Ovary (tissue), 9 donors: ENCODE data around the gene NOX5. TPM values are rescaled to one million over a fixed set of nuclear protein-coding genes. Genes with fewer than 3 reads are reported as not detected.
A peak's percentile ranks its signal among the peaks of the same experiment; 100 is the strongest.

Experiments
- DNase-seq, 5 donors: peaks; one replicate each; pipeline ENCODE4 v3.0.0-alpha.2; 2019 to 2020
- H3K27ac ChIP-seq, 2 donors: fragments of 200-600 bp; one replicate each; pipeline versions ENCODE4 v1.5.1 to v1.8.0; 2019 to 2022
- H3K27me3 ChIP-seq: fragments of 200-600 bp; one replicate; pipeline ENCODE4 v1.8.0; 2022
- H3K36me3 ChIP-seq: fragments of 200-600 bp; sonication (generic); one replicate; pipeline ENCODE4 v1.5.1; 2019
- H3K4me1 ChIP-seq: one replicate; pipeline ENCODE4 v1.8.1; 2013; ENCODE audit warnings: mild to moderate bottlenecking, moderate library complexity; ENCODE audit not compliant: insufficient read depth
- H3K4me3 ChIP-seq: fragments of 200-600 bp; sonication (generic); one replicate; pipeline ENCODE4 v1.5.1; 2017
- H3K9me3 ChIP-seq, 2 donors: fragments of 200-600 bp in 1 of 2; sonication (generic) in 1 of 2; one replicate each; pipeline versions ENCODE4 v1.5.1 to v1.8.1; 2013 to 2019; ENCODE audit warnings: mild to moderate bottlenecking in 1 of 2, moderate library complexity in 1 of 2
- EP300 ChIP-seq: sonication (generic); formaldehyde crosslinking; IDR thresholded peaks from one replicate; pipeline ENCODE4 v1.6.1; 2017; ENCODE audit warnings: antibody characterized with exemption
- POLR2A ChIP-seq: fragments of 450-650 bp; IDR thresholded peaks from one replicate; pipeline ENCODE4 v1.6.1; 2017; ENCODE audit warnings: antibody characterized with exemption, mild to moderate bottlenecking, moderate library complexity
- WGBS, 3 donors: extraction: QIAGEN DNeasy Blood & Tissue Kit in 1 of 3; methylation state at CpG; one replicate each; pipeline versions ENCODE4 v1.1.5 to v1.1.7; 2013 to 2017; 5-methylcytosine and 5-hydroxymethylcytosine counted together
- intact Hi-C, 4 donors: fragments of 100-400 bp; cut with DNase I; formaldehyde crosslinking; loops; one replicate each; pipeline versions ENCODE4 v1.11.0 to v1.15.1; 2022 to 2023
- polyA plus RNA-seq, 2 donors: library from polyadenylated mRNA; stranded (reverse); fragments of 200-250 nt in 1 of 2; fragments of 350-450 nt in 1 of 2; fragmentation: Illumina TruSeq in 1 of 2; extraction: RNeasy Lipid Tissue Mini Kit (QIAGEN cat#74804) in 1 of 2; gene quantifications; one replicate each; pipeline ENCODE4 v1.2.3, GENCODE V29; 2013 to 2014
- total RNA-seq, 7 donors: library from RNA; depleted of rRNA in 2 of 7; stranded (reverse); fragments of >200 nt in 2 of 7; fragmentation: NEBNext Ultra II Directional in 3 of 7; extraction: Animal tissue kit (Norgen Biotek cat#: 25700) in 3 of 7; gene quantifications; one replicate each; pipeline versions ENCODE4 v1.1.0 to v1.2.4, GENCODE V29; 2016 to 2023
- TF ChIP-seq, protein P1 (sequence below), 3 donors: fragments of 450-650 bp in 2 of 3; fragments of 200-600 bp in 1 of 3; IDR thresholded peaks; one replicate each; pipeline versions ENCODE4 v1.5.1 to v1.8.0; 2016 to 2022; ENCODE audit warnings: antibody characterized with exemption in 3 of 3, mild to moderate bottlenecking in 1 of 3
- donor health status: DM: no; HTN: no; CAD: no; lungs with moderate emphysema.
- donor health status: DM: no; HTN: no; CAD: no.
- donor health status: Bipolar disorder and iron deficiency.
- donor health status: DM: yes; HTN: yes; CAD: no.
- donor health status: DM: no; HTN: no; CAD: no.
- donor health status: DM: yes; HTN: yes; CAD: no.

NOX5 gene
- total and polyA plus RNA-seq, 9 donors, result 0.10 to 1.5 (median 0.42) TPM; not detected in 1

DNA sequence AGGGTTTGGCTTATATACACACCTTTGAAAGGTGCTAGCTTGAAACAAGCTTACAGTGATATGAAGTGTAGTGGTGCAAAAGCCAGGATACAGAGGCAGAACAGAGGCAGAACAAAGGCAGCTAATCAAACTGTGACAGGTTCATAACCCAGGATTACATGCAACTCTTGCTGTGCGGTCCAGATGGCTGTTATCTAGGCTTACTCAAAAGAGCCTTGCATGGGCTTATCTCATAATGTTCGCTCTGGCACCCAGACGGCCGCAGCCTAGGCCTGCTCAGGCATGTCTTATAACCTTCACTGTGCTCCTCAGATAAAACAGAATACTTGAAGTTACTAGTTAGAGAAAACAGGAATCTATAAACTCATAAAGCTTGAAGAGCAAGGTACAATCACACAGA, 22.8 kb upstream of the NOX5 start:
- WGBS, 3 donors, result 8 to 35% (median 15%) methylated on average over 4 of the region's 4 CpGs
- no peak overlapping the region for H3K4me3 ChIP-seq
- no peaks in the 10 kb centered on the region for H3K36me3 ChIP-seq
- H3K27me3 ChIP-seq, result no peaks in the 10 kb centered on the region
- peak in 3 of 5 donors; percentile 23 to 67 (median 62) for DNase-seq
- H3K4me1 ChIP-seq, result no peaks in the 10 kb centered on the region
- H3K9me3 ChIP-seq, result no peaks in the 10 kb centered on the region
- intact Hi-C loops, result no loop called here
- TF ChIP-seq EP300 (no peak), POLR2A (no peak)
- TF ChIP-seq, protein P1, sequence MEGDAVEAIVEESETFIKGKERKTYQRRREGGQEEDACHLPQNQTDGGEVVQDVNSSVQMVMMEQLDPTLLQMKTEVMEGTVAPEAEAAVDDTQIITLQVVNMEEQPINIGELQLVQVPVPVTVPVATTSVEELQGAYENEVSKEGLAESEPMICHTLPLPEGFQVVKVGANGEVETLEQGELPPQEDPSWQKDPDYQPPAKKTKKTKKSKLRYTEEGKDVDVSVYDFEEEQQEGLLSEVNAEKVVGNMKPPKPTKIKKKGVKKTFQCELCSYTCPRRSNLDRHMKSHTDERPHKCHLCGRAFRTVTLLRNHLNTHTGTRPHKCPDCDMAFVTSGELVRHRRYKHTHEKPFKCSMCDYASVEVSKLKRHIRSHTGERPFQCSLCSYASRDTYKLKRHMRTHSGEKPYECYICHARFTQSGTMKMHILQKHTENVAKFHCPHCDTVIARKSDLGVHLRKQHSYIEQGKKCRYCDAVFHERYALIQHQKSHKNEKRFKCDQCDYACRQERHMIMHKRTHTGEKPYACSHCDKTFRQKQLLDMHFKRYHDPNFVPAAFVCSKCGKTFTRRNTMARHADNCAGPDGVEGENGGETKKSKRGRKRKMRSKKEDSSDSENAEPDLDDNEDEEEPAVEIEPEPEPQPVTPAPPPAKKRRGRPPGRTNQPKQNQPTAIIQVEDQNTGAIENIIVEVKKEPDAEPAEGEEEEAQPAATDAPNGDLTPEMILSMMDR (IDR thresholded peaks at IDR 0.05), result no peak
- no peak overlapping the region for H3K27ac ChIP-seq

DNA sequence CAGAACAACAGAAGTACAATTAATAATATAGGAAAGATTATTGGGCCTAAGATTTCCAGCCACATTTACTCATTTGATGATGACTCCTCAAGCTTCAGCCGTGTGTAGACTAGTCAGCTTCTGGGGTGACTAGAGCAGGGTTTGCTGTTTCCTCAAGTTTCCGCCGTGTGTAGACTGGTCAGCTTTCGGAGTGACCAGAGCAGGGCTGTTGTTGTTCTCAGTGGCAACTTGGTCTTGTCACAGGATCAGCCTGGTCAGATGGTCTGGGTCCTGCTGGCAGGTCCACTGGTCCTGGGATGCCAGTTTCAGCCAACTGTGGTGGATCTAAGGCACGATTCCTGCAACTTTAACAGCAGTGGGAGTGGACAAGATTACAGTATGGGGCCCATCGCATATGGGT, 21.8 kb upstream of the NOX5 start:
- TF ChIP-seq POLR2A (no peak), EP300 (no peak)
- TF ChIP-seq, protein P1 (IDR thresholded peaks at IDR 0.05), result no peak
- no peak overlapping the region for H3K4me3 ChIP-seq
- H3K27ac ChIP-seq, result no peak overlapping the region
- no peaks in the 10 kb centered on the region for H3K36me3 ChIP-seq
- no peaks in the 10 kb centered on the region for H3K27me3 ChIP-seq
- no peaks in the 10 kb centered on the region for H3K4me1 ChIP-seq
- no peaks in the 10 kb centered on the region for H3K9me3 ChIP-seq
- WGBS, 3 donors, result 93 to 95% (median 95%) methylated on average over 6 of the region's 6 CpGs
- no peak for DNase-seq
- intact Hi-C loops, result no loop called here

DNA sequence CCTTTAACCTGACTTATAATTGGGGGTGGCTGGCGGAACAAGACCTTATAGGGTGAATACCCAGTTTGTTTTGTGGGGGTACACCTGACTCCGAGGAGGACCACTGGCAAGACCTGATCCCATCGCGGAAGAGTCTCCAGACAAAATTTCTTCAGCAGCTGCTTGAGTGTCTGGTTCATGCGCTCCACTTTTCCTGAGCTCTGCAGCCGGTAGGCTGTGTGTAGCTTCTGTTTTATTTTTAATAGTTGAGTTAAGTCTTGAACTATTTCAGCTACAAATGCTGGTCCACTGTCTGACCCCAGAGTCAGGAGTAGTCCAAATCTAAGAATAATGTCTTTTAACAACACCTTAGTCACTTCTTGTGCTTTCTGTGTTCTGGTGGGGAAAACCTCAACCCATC, 21.2 kb upstream of the NOX5 start:
- H3K27me3 ChIP-seq, result no peaks in the 10 kb centered on the region
- DNase-seq, result no peak
- TF ChIP-seq, protein P1 (IDR thresholded peaks at IDR 0.05), result no peak
- TF ChIP-seq POLR2A, result no peak
- TF ChIP-seq EP300, result no peak
- H3K27ac ChIP-seq, result no peak overlapping the region
- no peaks in the 10 kb centered on the region for H3K9me3 ChIP-seq
- intact Hi-C loops, result no loop called here
- 85 to 87% (median 86%) methylated on average over 6 of the region's 6 CpGs for WGBS, 3 donors
- H3K4me1 ChIP-seq, result no peaks in the 10 kb centered on the region
- H3K36me3 ChIP-seq, result no peaks in the 10 kb centered on the region
- H3K4me3 ChIP-seq, result no peak overlapping the region

DNA sequence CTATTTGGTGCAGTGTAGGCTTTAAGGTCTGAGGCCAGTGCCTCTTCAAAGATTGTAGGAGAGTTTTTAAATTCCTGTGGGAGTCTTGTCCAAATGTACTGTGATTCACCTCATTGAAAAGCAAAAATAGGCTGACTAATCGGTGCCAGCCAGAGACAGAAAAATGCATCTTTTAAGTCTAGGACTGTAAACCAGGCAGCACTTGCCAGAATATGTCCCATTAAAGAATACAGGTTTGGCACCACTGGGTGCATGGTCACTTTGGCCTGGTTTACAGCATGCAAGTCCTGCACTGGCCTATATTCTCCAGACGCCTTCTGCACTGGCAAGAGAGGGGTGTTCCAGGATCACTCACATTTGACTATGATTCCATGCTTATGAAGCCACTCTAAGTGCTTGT, 20.3 kb upstream of the NOX5 start:
- intact Hi-C loops, result no loop called here
- Histone ChIP-seq H3K9me3 (no peaks in the 10 kb centered on the region), H3K36me3 (no peaks in the 10 kb centered on the region), H3K4me1 (no peaks in the 10 kb centered on the region), H3K4me3 (no peak overlapping the region), H3K27me3 (no peaks in the 10 kb centered on the region), H3K27ac (no peak overlapping the region)
- no peak for DNase-seq
- WGBS, 3 donors, result 57 to 80% (median 64%) methylated on average over 2 of the region's 2 CpGs
- TF ChIP-seq EP300 (no peak), POLR2A (no peak)
- TF ChIP-seq, protein P1 (IDR thresholded peaks at IDR 0.05), result no peak
